Measurements from ENCODE around the gene MT1F.

Gene MT1F

GRCh38 chr16:56677474-56677873 is 19.7 kb downstream of the MT1F start:
- Histone ChIP-seq H3K27ac (ENCODE audit: low read depth, low read length) (no peak overlapping the region), H3K4me1 (ENCODE audit: control insufficient read depth, insufficient read depth, low read length) (peaks cover 38% of the 10 kb centered on the region), H3K27me3 (ENCODE audit: control insufficient read depth, insufficient read depth, low read length) (peaks cover 54% of the 10 kb centered on the region), H3K9ac (ENCODE audit: low read length) (no peak overlapping the region), H3K9me3 (ENCODE audit: control insufficient read depth, insufficient read depth, low read depth, low read length) (no peaks in the 10 kb centered on the region), H3K4me3 (ENCODE audit: low read depth, low read length) (no peak overlapping the region), H3K36me3 (ENCODE audit: control insufficient read depth, insufficient read depth, low read length) (no peaks in the 10 kb centered on the region)

- Histone ChIP-seq H3K27ac (ENCODE audit: low read depth, low read length) (no peak overlapping the region), H3K4me3 (ENCODE audit: low read depth, low read length) (no peak overlapping the region), H3K4me1 (ENCODE audit: control insufficient read depth, insufficient read depth, low read length) (peaks cover 45% of the 10 kb centered on the region), H3K36me3 (ENCODE audit: control insufficient read depth, insufficient read depth, low read length) (peaks cover 8% of the 10 kb centered on the region; the same call in 1 of the 2 replicates), H3K27me3 (ENCODE audit: control insufficient read depth, insufficient read depth, low read length) (peaks cover 45% of the 10 kb centered on the region), H3K9me3 (ENCODE audit: control insufficient read depth, insufficient read depth, low read depth, low read length) (no peaks in the 10 kb centered on the region), H3K9ac (ENCODE audit: low read length) (no peak overlapping the region)
These were observed 21.4 kb downstream of the MT1F start for GRCh38 chr16:56679078-56679730.

- Histone ChIP-seq H3K9ac (ENCODE audit: low read length) (no peak overlapping the region), H3K36me3 (ENCODE audit: control insufficient read depth, insufficient read depth, low read length) (peaks cover 8% of the 10 kb centered on the region; the same call in 1 of the 2 replicates), H3K4me1 (ENCODE audit: control insufficient read depth, insufficient read depth, low read length) (peaks cover 40% of the 10 kb centered on the region), H3K9me3 (ENCODE audit: control insufficient read depth, insufficient read depth, low read depth, low read length) (no peaks in the 10 kb centered on the region), H3K27me3 (ENCODE audit: control insufficient read depth, insufficient read depth, low read length) (peaks cover 45% of the 10 kb centered on the region), H3K4me3 (ENCODE audit: low read depth, low read length) (no peak overlapping the region), H3K27ac (ENCODE audit: low read depth, low read length) (no peak overlapping the region)
These were observed 22.1 kb downstream of the MT1F start for GRCh38 chr16:56679818-56680217.

GRCh38 chr16:56681939-56682702 is 24.4 kb downstream of the MT1F start, which contains the start of gene MT1X:
TSS of gene MT1X (plus strand) at chr16:56682470. CDS start at chr16:56682541, 71 bp downstream.
- Histone ChIP-seq H3K9ac (ENCODE audit: low read length) (peak within 1 kb of the TSS; percentile 95), H3K36me3 (ENCODE audit: control insufficient read depth, insufficient read depth, low read length) (peaks cover 16% of the 10 kb centered on the region; the same call in 1 of the 2 replicates), H3K4me1 (ENCODE audit: control insufficient read depth, insufficient read depth, low read length) (peaks cover 24% of the 10 kb centered on the region), H3K27me3 (ENCODE audit: control insufficient read depth, insufficient read depth, low read length) (peaks cover 27% of the 10 kb centered on the region), H3K27ac (ENCODE audit: low read depth, low read length) (peak within 1 kb of the TSS; percentile 32; the same call in 1 of the 2 replicates), H3K4me3 (ENCODE audit: low read depth, low read length) (peak within 1 kb of the TSS; percentile 74), H3K9me3 (ENCODE audit: control insufficient read depth, insufficient read depth, low read depth, low read length) (no peaks in the 10 kb centered on the region)

- Histone ChIP-seq H3K9me3 (ENCODE audit: control insufficient read depth, insufficient read depth, low read depth, low read length) (no peaks in the 10 kb centered on the region), H3K27me3 (ENCODE audit: control insufficient read depth, insufficient read depth, low read length) (peaks cover 20% of the 10 kb centered on the region; the same call in 1 of the 2 replicates), H3K4me3 (ENCODE audit: low read depth, low read length) (peak overlapping the region; percentile 74), H3K9ac (ENCODE audit: low read length) (peak overlapping the region; percentile 95), H3K27ac (ENCODE audit: low read depth, low read length) (peak overlapping the region; percentile 32; the same call in 1 of the 2 replicates), H3K36me3 (ENCODE audit: control insufficient read depth, insufficient read depth, low read length) (peaks cover 16% of the 10 kb centered on the region; the same call in 1 of the 2 replicates), H3K4me1 (ENCODE audit: control insufficient read depth, insufficient read depth, low read length) (peaks cover 19% of the 10 kb centered on the region)
These were observed 25.1 kb downstream of the MT1F start for GRCh38 chr16:56682703-56683397.

- H3K9ac ChIP-seq (ENCODE audit: low read length) = peak overlapping the region; percentile 95
- peak overlapping the region; percentile 74 for H3K4me3 ChIP-seq (ENCODE audit: low read depth, low read length)
- H3K4me1 ChIP-seq (ENCODE audit: control insufficient read depth, insufficient read depth, low read length) = peaks cover 19% of the 10 kb centered on the region
These were observed 25.8 kb downstream of the MT1F start for GRCh38 chr16:56683424-56684172.

DNA sequence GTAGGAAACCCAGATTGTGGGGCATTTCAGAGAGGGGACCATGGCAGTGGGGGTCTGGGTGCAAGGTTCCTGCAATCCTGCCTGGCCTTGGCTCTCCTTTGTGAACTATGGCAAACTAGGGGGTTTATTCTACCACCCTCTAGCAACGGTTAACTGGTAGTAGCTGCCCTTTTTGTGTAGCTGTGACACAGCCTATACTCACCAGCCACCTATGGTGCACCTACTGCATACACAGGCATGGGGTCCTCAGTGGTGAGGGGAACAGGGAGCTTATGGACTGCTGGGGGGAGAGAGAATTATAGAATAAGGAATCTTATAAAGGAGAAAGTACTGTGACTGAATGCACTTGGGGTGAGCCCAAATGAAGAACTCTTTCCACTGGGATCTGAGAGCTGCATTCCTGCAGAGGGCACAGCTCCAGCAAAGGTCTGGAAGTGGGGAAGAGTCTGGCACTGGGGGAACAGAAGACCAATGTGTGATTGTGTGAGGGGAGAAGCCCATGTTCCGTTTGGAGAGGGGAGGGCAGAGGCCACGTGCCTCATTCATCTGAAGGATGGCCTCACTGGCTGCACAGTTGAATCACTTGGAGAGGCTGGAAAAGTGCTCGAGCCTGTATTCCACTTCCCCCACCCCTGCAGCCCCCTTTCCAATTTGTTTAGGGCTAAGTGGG is 26.6 kb downstream of the MT1F start:
- Histone ChIP-seq H3K27ac (ENCODE audit: low read depth, low read length) (no peak overlapping the region), H3K27me3 (ENCODE audit: control insufficient read depth, insufficient read depth, low read length) (peaks cover 19% of the 10 kb centered on the region; the same call in 1 of the 2 replicates), H3K36me3 (ENCODE audit: control insufficient read depth, insufficient read depth, low read length) (peaks cover 16% of the 10 kb centered on the region; the same call in 1 of the 2 replicates), H3K4me3 (ENCODE audit: low read depth, low read length) (no peak overlapping the region), H3K9ac (ENCODE audit: low read length) (no peak overlapping the region), H3K9me3 (ENCODE audit: control insufficient read depth, insufficient read depth, low read depth, low read length) (no peaks in the 10 kb centered on the region), H3K4me1 (ENCODE audit: control insufficient read depth, insufficient read depth, low read length) (peaks cover 19% of the 10 kb centered on the region)

More at GRCh38 chr16:56683424-56684172, 25.8 kb downstream of the MT1F start:
- H3K9me3 ChIP-seq (ENCODE audit: control insufficient read depth, insufficient read depth, low read depth, low read length) = no peaks in the 10 kb centered on the region
- H3K27me3 ChIP-seq (ENCODE audit: control insufficient read depth, insufficient read depth, low read length) = peaks cover 19% of the 10 kb centered on the region; the same call in 1 of the 2 replicates
- peaks cover 16% of the 10 kb centered on the region; the same call in 1 of the 2 replicates for H3K36me3 ChIP-seq (ENCODE audit: control insufficient read depth, insufficient read depth, low read length)
- H3K27ac ChIP-seq (ENCODE audit: low read depth, low read length) = no peak overlapping the region

GRCh38 chr16:56684926-56685590 is 27.3 kb downstream of the MT1F start:
- Histone ChIP-seq H3K4me3 (ENCODE audit: low read depth, low read length) (no peak overlapping the region), H3K27ac (ENCODE audit: low read depth, low read length) (no peak overlapping the region), H3K9ac (ENCODE audit: low read length) (no peak overlapping the region), H3K36me3 (ENCODE audit: control insufficient read depth, insufficient read depth, low read length) (peaks cover 16% of the 10 kb centered on the region; the same call in 1 of the 2 replicates), H3K4me1 (ENCODE audit: control insufficient read depth, insufficient read depth, low read length) (peaks cover 19% of the 10 kb centered on the region), H3K9me3 (ENCODE audit: control insufficient read depth, insufficient read depth, low read depth, low read length) (no peaks in the 10 kb centered on the region), H3K27me3 (ENCODE audit: control insufficient read depth, insufficient read depth, low read length) (peaks cover 19% of the 10 kb centered on the region; the same call in 1 of the 2 replicates)

DNA sequence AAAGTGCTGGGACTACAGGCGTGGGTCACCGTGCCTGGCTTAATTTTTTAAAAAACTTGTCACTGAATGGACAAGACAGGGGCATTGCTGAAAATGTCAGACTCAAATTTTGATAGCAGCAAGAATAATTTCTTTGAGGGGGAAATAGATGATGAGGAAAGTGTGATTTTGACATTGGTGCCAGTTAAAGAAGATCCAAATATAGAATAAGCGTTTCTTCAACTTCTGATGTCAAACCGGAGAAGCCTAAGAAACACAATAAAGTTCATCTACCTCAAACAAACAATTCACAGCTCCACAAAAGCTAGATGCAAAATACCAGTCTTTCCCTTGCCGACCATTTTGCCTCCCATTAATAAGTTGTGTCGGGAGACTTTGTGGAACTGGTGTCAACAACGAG is 29.0 kb downstream of the MT1F start:
- H3K9me3 ChIP-seq (ENCODE audit: control insufficient read depth, insufficient read depth, low read depth, low read length) = no peaks in the 10 kb centered on the region
- no peak overlapping the region for H3K4me3 ChIP-seq (ENCODE audit: low read depth, low read length)
- peaks cover 16% of the 10 kb centered on the region for H3K4me1 ChIP-seq (ENCODE audit: control insufficient read depth, insufficient read depth, low read length)
- H3K9ac ChIP-seq (ENCODE audit: low read length) = no peak overlapping the region
- peaks cover 16% of the 10 kb centered on the region; the same call in 1 of the 2 replicates for H3K36me3 ChIP-seq (ENCODE audit: control insufficient read depth, insufficient read depth, low read length)
- peaks cover 10% of the 10 kb centered on the region; the same call in 1 of the 2 replicates for H3K27me3 ChIP-seq (ENCODE audit: control insufficient read depth, insufficient read depth, low read length)
- H3K27ac ChIP-seq (ENCODE audit: low read depth, low read length) = no peak overlapping the region

Measured in HUES6 (cell line).